Motor neuron (in vitro differentiated cells): ENCODE results near the gene ARL4D. TPM values are rescaled to one million over a fixed set of nuclear protein-coding genes. Genes with fewer than 3 reads are reported as not detected.
"Not testable (repeated sequence)": the region's sequence is repeated elsewhere in the genome, so short reads cannot be mapped to it uniquely, and the experiment has no call there.

Experiments used
- ATAC-seq, 8 experiments: fragments of 200-7000 bp; cut with Tn5 transposase; replicated peaks in 6 of 8; 2 replicates each; pipeline ENCODE4 v1.8.0; 2021; ENCODE audit warnings: mild to moderate bottlenecking in 8 of 8, moderate library complexity in 8 of 8
- H3K27ac ChIP-seq, 2 donors: fragments of 250-450 bp; sonication (Bioruptor Pico); 2 replicates each; pipeline ENCODE4 v1.9.0; 2021; ENCODE audit warnings: antibody characterized with exemption in 2 of 2, mild to moderate bottlenecking in 2 of 2, moderate library complexity in 1 of 2
- H3K4me1 ChIP-seq, 2 donors: fragments of 250-450 bp; sonication (Bioruptor Pico); replicated peaks in 1 of 2; 2 replicates each; pipeline ENCODE4 v1.6.1; 2021; ENCODE audit warnings: antibody characterized with exemption in 2 of 2, mild to moderate bottlenecking in 2 of 2, moderate library complexity in 1 of 2
- H3K4me3 ChIP-seq, 5 donors: fragments of 250-450 bp; sonication (Bioruptor Pico); 2 replicates each; pipeline ENCODE4 v1.9.0; 2021; ENCODE audit warnings: antibody characterized with exemption in 5 of 5, mild to moderate bottlenecking in 5 of 5, moderate library complexity in 4 of 5
- WGBS, 10 experiments: fragments of 450-650 bp; shearing (Covaris generic); methylation state at CpG; one replicate each; pipeline ENCODE4 v1.0.0; 2022; 5-methylcytosine and 5-hydroxymethylcytosine counted together
- in situ Hi-C, 9 experiments: fragments of 400-800 bp; cut with MboI; loops; one replicate each; pipeline ENCODE4 v1.15.0; 2021; ENCODE audit warnings: low sequenced_read_pairs in 9 of 9, low pct_unique_long_range_greater_than_20kb in 2 of 9; ENCODE audit not compliant: unreplicated experiment in 9 of 9
- total RNA-seq, 8 experiments: library from RNA; unstranded; fragments of 300-600 nt; gene quantifications; 2 replicates each; pipeline versions ENCODE4 v1.2.3 to v1.2.4, GENCODE V29; 2022

ARL4D gene
- total RNA-seq, 8 experiments from 2014 or later = 3.9 to 37.7 (median 10.9) TPM

GRCh38 chr17:43373356-43373755 is 25.4 kb upstream of the ARL4D start:
- H3K4me3 ChIP-seq = no peak overlapping the region
- no peak for ATAC-seq
- no peak overlapping the region for H3K27ac ChIP-seq
- peaks cover 4 to 27% of the 10 kb centered on the region in 2 donors for H3K4me1 ChIP-seq
- in situ Hi-C loops = no loop called here
- 93 to 100% (median 97%) methylated on average over 1 to 3 of the region's 4 CpGs; no CpG with 5 or more reads in 4 of the 10 experiments for WGBS, 10 experiments

GRCh38 chr17:43375915-43376314 is 22.9 kb upstream of the ARL4D start:
- peaks cover 4 to 19% of the 10 kb centered on the region in 2 donors for H3K4me1 ChIP-seq
- in situ Hi-C loops, H3K27ac ChIP-seq, H3K4me3 ChIP-seq: not testable (repeated sequence)
- 60 to 100% (median 94%) methylated on average over 1 to 3 of the region's 4 CpGs; no CpG with 5 or more reads in 3 of the 10 experiments for WGBS, 10 experiments
- peak in 2 of 8 experiments; percentile 9 to 61 for ATAC-seq

DNA sequence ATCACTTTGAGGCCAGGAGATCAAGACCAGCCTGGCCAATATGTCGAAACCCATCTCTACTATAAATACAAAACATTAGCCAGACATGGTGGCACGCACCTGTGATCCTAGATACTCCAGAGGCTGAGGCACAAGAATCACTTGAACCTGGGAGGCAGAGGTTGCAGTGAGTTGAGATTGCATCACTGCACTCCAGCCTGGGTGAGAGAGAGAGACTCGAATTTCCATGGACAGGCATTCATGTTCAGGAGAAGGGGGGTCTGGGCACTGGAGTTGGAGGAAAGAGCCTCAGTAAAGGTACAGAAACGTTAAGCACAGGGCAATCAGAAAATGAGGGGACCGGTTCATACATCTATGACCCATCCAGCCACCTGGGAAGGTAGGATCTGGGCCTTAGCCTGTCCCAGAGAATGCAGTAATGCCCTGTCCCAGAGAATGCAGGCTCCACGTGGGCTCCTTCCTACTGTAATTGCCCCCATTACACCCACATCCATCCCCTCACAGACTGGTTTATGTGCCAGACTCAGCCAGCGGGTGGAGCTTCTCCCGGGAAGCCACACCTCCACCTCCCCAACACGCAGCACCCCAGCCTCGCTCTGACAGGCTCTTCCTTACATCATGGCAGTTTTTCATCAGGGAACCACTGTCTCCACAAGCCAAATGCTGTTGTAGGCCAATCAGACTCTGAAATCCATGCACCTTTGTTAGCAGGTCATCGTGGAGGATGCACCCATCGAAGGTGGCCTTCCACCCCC is 21.6 kb upstream of the ARL4D start:
- ATAC-seq = peak in 3 of 8 experiments; percentile 17 to 53 (median 48)
- peaks cover 2 to 16% of the 10 kb centered on the region in 2 donors for H3K4me1 ChIP-seq
- H3K4me3 ChIP-seq = no peak overlapping the region
- 0 to 100% (median 77%) methylated on average over 1 to 8 of the region's 12 CpGs; no CpG with 5 or more reads in 2 of the 10 experiments for WGBS, 10 experiments
- in situ Hi-C loops = no loop called here
- no peak overlapping the region for H3K27ac ChIP-seq

- no peak overlapping the region for H3K27ac ChIP-seq
- ATAC-seq = peak in 1 of 8 experiments; percentile 9
- no peak overlapping the region for H3K4me3 ChIP-seq
- in situ Hi-C loops = no loop called here
- WGBS, 10 experiments = 74 to 100% (median 95%) methylated on average over 1 to 16 of the region's 26 CpGs; no CpG with 5 or more reads in 2 of the 10 experiments
- H3K4me1 ChIP-seq = peaks cover 0 to 3% of the 10 kb centered on the region in 2 donors
Measured at GRCh38 chr17:43378766-43379165, 20.0 kb upstream of the ARL4D start.

DNA sequence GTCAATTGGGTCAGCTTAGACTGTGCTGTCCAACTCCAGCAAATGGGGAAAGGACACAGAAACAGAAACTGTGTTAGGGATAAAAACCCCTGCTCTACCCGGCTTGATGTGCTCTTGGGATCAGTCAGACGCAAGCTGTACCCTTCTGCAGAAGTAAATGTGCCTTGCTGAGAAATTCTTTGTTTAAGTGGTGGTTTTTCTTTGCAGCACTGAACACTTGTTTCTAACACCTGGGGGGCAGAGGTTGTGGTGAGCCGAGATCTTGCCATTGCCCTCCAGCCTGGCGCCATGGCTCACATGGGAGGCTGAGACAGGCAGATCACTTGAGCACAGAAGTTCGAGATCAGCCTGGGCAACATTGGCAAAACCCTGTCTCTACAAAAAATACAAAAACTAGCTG is 18.5 kb upstream of the ARL4D start:
- Histone ChIP-seq H3K27ac (no peak overlapping the region), H3K4me3 (no peak overlapping the region), H3K4me1 (peaks cover 0 to 3% of the 10 kb centered on the region in 2 donors)
- no peak for ATAC-seq
- 70 to 100% (median 87%) methylated on average over 1 to 4 of the region's 5 CpGs; no CpG with 5 or more reads in 2 of the 10 experiments for WGBS, 10 experiments
- in situ Hi-C loops = no loop called here

DNA sequence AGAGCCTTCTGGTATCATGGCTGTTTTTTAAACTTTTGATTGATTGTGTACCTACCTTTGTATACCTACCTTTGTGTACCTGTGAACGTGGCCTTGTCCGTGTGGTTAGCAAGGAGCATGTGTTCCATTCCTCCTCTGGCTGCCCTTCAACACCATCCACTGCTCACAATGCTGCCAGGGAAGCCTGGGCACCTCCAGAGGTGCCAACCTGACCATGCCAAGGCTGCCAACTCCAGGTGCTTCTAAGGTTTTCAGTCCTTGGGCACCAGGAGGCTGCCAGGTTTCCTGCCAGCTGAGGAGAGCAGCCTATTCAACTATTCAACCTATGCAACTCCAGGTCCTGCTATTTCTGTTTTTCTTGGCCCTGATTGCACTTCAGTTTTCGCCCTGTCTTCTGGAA is 17.6 kb upstream of the ARL4D start:
- in situ Hi-C loops = no loop called here
- no peak for ATAC-seq
- WGBS, 10 experiments = 40 to 79% (median 70%) methylated on average over 1 to 3 of the region's 3 CpGs; no CpG with 5 or more reads in 5 of the 10 experiments
- H3K4me1 ChIP-seq = peaks cover 0 to 3% of the 10 kb centered on the region in 2 donors
- no peak overlapping the region for H3K4me3 ChIP-seq
- no peak overlapping the region for H3K27ac ChIP-seq

- Histone ChIP-seq H3K4me3 (no peak overlapping the region), H3K27ac (no peak overlapping the region), H3K4me1 (peaks cover 0 to 3% of the 10 kb centered on the region in 2 donors)
- in situ Hi-C loops = no loop called here
- 100% methylated on average over 1 to 2 of the region's 5 CpGs; no CpG with 5 or more reads in 7 of the 10 experiments for WGBS, 10 experiments
- ATAC-seq = no peak
Measured at GRCh38 chr17:43381621-43382020, 17.2 kb upstream of the ARL4D start.

GRCh38 chr17:43382776-43383175 is 16.0 kb upstream of the ARL4D start:
- 50 to 100% (median 90%) methylated on average over 1 to 2 of the region's 2 CpGs; no CpG with 5 or more reads in 3 of the 10 experiments for WGBS, 10 experiments
- H3K27ac ChIP-seq = no peak overlapping the region
- in situ Hi-C loops = no loop called here
- no peak for ATAC-seq
- H3K4me3 ChIP-seq = no peak overlapping the region
- peaks cover 1 to 3% of the 10 kb centered on the region in 2 donors for H3K4me1 ChIP-seq

DNA sequence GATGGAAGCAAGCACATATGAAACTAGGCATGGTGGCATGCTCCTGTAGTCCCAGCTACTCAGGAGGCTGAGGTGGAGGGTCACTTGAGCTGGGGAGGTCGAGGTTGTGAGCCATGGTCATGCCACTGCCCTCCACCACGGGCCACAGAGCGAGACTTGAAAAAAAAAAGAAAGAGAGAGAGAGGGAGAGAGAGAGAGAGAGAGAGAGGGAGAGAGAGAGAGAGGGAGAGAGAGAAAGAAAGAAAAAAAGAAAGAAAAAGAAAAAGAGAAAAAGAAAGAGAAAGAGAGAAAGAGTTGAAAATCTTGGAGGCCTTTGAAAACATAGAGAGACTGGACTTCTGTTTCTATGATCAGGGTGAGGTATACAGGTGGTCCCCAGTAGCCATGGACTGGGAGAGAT is 15.4 kb upstream of the ARL4D start:
- ATAC-seq = no peak
- no peak overlapping the region for H3K27ac ChIP-seq
- in situ Hi-C loops = no loop called here
- H3K4me1 ChIP-seq = peaks cover 3 to 4% of the 10 kb centered on the region in 2 donors
- H3K4me3 ChIP-seq = no peak overlapping the region
- 80% methylated on average over 1 of the region's 3 CpGs; no CpG with 5 or more reads in 9 of the 10 experiments for WGBS, 10 experiments

DNA sequence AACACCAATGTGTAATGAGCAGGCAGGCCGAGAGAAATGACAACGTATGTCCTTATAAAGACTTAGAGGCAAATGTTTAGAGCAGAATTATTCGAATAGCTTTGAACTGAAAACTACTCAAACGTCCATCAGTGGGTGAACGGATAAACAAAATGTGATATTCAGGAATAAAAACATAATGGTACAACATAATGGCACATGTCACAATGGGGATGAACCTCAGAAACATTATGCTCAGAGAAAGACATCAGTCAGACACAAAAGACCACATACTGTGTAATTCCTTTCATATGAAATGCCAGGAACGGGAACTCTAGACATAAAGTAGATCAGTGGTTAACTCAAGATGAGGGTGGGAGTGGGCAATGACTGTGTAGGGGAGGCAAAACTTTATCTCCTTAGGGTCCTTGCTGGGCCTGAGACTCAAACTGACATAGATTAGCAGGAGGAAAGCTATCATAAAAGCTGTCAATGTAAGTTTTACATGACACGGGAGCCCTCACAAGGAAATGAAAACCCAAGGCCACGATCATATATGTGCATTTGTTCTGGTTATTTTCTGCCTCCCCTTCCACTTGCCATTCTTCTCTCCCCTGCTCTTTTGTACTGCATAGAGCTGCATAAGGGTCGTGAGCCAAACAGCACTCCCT is 14.8 kb upstream of the ARL4D start:
- no peak overlapping the region for H3K4me3 ChIP-seq
- WGBS, 10 experiments = 42 to 71% (median 49%) methylated on average over 2 to 9 of the region's 9 CpGs
- ATAC-seq = no peak
- in situ Hi-C loops = no loop called here
- no peak overlapping the region for H3K27ac ChIP-seq
- peaks cover 3 to 4% of the 10 kb centered on the region in 2 donors for H3K4me1 ChIP-seq

GRCh38 chr17:43384476-43384862 is 14.3 kb upstream of the ARL4D start:
- in situ Hi-C loops = no loop called here
- Histone ChIP-seq H3K27ac (no peak overlapping the region), H3K4me1 (peaks cover 3 to 4% of the 10 kb centered on the region in 2 donors), H3K4me3 (no peak overlapping the region)
- WGBS, 10 experiments = 0 to 71% (median 25%) methylated on average over 1 to 2 of the region's 2 CpGs; no CpG with 5 or more reads in 4 of the 10 experiments
- no peak for ATAC-seq

GRCh38 chr17:43385046-43385831 is 13.6 kb upstream of the ARL4D start:
- Histone ChIP-seq H3K27ac (no peak overlapping the region), H3K4me3 (no peak overlapping the region), H3K4me1 (peaks cover 4 to 5% of the 10 kb centered on the region in 2 donors)
- 17 to 80% (median 54%) methylated on average over 1 to 5 of the region's 5 CpGs; no CpG with 5 or more reads in 1 of the 10 experiments for WGBS, 10 experiments
- in situ Hi-C loops = no loop called here
- ATAC-seq = no peak
